HepG2 (cell line): Measurements from ENCODE around the gene RASSF6. TPM values are rescaled to one million over a fixed set of nuclear protein-coding genes. Genes with fewer than 3 reads are reported as not detected.

Experiments used
- AGO1 ChIP-seq: fragments of 200-400 bp; formaldehyde crosslinking; IDR thresholded peaks from 2 replicates; pipeline ENCODE4 v1.6.1; 2017; ENCODE audit warnings: mild to moderate bottlenecking, low read depth, low read length, moderate library complexity; ENCODE audit not compliant: poor library complexity, severe bottlenecking
- IKZF5 ChIP-seq: IDR thresholded peaks from 2 replicates; pipeline ENCODE4 v1.6.1; 2018; ENCODE audit warnings: missing genetic modification reagents, mild to moderate bottlenecking, missing compliant biosample characterization
- KDM5B ChIP-seq: sonication (generic); formaldehyde crosslinking; IDR thresholded peaks from 2 replicates; pipeline ENCODE4 v1.4.0; 2020; ENCODE audit warnings: missing genetic modification reagents, mild to moderate bottlenecking, borderline replicate concordance
- KDM6A ChIP-seq: IDR thresholded peaks from 2 replicates; pipeline ENCODE4 v1.6.1; 2016; ENCODE audit warnings: low read depth
- MLXIP ChIP-seq: sonication (generic); formaldehyde crosslinking; IDR thresholded peaks from 2 replicates; pipeline ENCODE4 v1.9.0; 2021; ENCODE audit warnings: missing genetic modification reagents, borderline replicate concordance
- NFIB ChIP-seq: sonication (generic); formaldehyde crosslinking; IDR thresholded peaks from 2 replicates; pipeline ENCODE4 v1.9.0; 2021; ENCODE audit warnings: missing genetic modification reagents, mild to moderate bottlenecking, borderline replicate concordance
- PAF1 ChIP-seq: IDR thresholded peaks from 2 replicates; pipeline ENCODE4 v1.6.1; 2016; ENCODE audit warnings: missing genetic modification reagents, missing compliant biosample characterization
- SNAPC4 ChIP-seq: sonication (generic); formaldehyde crosslinking; IDR thresholded peaks from 2 replicates; pipeline ENCODE4 v1.4.0; 2020; ENCODE audit warnings: mild to moderate bottlenecking, missing genetic modification reagents
- SOX13 ChIP-seq, 3 experiments: fragments of 450-650 bp in 1 of 3; sonication (generic) in 1 of 3; formaldehyde crosslinking in 1 of 3; IDR thresholded peaks in 2 of 3; conservative IDR thresholded peaks in 1 of 3; 2 replicates each; pipeline versions ENCODE4 v1.5.0 to v1.6.1; 2016 to 2020; ENCODE audit warnings: antibody characterized with exemption in 1 of 3, mild to moderate bottlenecking in 1 of 3, missing compliant biosample characterization in 1 of 3, missing genetic modification reagents in 1 of 3, moderate library complexity in 1 of 3
- TBX2 ChIP-seq: sonication (generic); formaldehyde crosslinking; IDR thresholded peaks from 2 replicates; pipeline ENCODE4 v1.5.0; 2020; ENCODE audit warnings: missing genetic modification reagents, mild to moderate bottlenecking, borderline replicate concordance
- ZBTB38 ChIP-seq: sonication (generic); formaldehyde crosslinking; IDR thresholded peaks from 2 replicates; pipeline ENCODE4 v1.5.1; 2020; ENCODE audit warnings: mild to moderate bottlenecking, missing genetic modification reagents
- ZBTB46 ChIP-seq: sonication (generic); formaldehyde crosslinking; IDR thresholded peaks from 2 replicates; pipeline ENCODE4 v1.4.0; 2020; ENCODE audit warnings: mild to moderate bottlenecking, missing genetic modification reagents, borderline replicate concordance
- ZNF224 ChIP-seq: sonication (generic); formaldehyde crosslinking; IDR thresholded peaks from 2 replicates; pipeline ENCODE4 v1.5.0; 2020; ENCODE audit warnings: mild to moderate bottlenecking, missing genetic modification reagents
- ZNF331 ChIP-seq: sonication (generic); formaldehyde crosslinking; IDR thresholded peaks from 2 replicates; pipeline ENCODE4 v1.4.0; 2020; ENCODE audit warnings: missing genetic modification reagents
- ZNF513 ChIP-seq: sonication (generic); formaldehyde crosslinking; conservative IDR thresholded peaks from 2 replicates; pipeline ENCODE4 v1.5.0; 2020; ENCODE audit warnings: missing genetic modification reagents
- ZNF816 ChIP-seq: sonication (generic); formaldehyde crosslinking; IDR thresholded peaks from 2 replicates; pipeline ENCODE4 v1.8.0; 2022; ENCODE audit warnings: missing genetic modification reagents, mild to moderate bottlenecking, borderline replicate concordance
- polyA plus RNA-seq, 8 experiments: library from polyadenylated mRNA; depleted of rRNA in 3 of 8; stranded (reverse) in 7 of 8; unstranded in 1 of 8; fragments of >200 nt; fragmentation: Illumina TruSeq in 4 of 8; extraction: Trizol in 4 of 8; gene quantifications; 2 replicates each; pipeline versions ENCODE4 v1.2.1 to v1.2.3, GENCODE V29; 2011 to 2016; ENCODE audit warnings: low read depth in 4 of 8, missing spikeins in 1 of 8, mixed read lengths in 1 of 8; ENCODE audit not compliant: insufficient read depth in 1 of 8
- total RNA-seq, 5 experiments: library from RNA; depleted of rRNA; stranded (reverse); fragments of >200 nt; fragmentation: Illumina TruSeq; extraction: Trizol; gene quantifications; 2 replicates each; pipeline ENCODE4 v1.2.3, GENCODE V29; 2016; ENCODE audit warnings: low read depth in 1 of 5

RASSF6 gene
- total and polyA plus RNA-seq, 2 of the 13 experiments (the other 11 are each of a cell fraction or from before 2014, with no cell fraction given), result 0.03 to 0.11 TPM

GRCh38 chr4:73599182-73599581, 21.1 kb downstream of the RASSF6 start (continued):
- TF ChIP-seq ZBTB46 (no peak), ZNF224 (CRISPR knock-in tag) (no peak), TBX2 (CRISPR knock-in tag) (peak; percentile 63; the same call in 1 of the 2 replicates), KDM5B (CRISPR knock-in tag) (no peak), SOX13 (IDR thresholded peaks at IDR 0.05) (peak; percentile 95), SOX13 (CRISPR knock-in tag; conservative IDR thresholded peaks at IDR 0.05 in 1 of 2, IDR thresholded peaks at IDR 0.05 in 1 of 2) (peak in 1 of 2 experiments; percentile 99; a peak in 2 of 4 replicates), AGO1 (no peak), MLXIP (CRISPR knock-in tag) (no peak), ZNF513 (no peak), PAF1 (CRISPR knock-in tag) (no peak), NFIB (no peak), ZNF331 (CRISPR knock-in tag) (peak; percentile 87), ZBTB38 (CRISPR knock-in tag) (no peak), ZNF816 (no peak), SNAPC4 (no peak), KDM6A (CRISPR knock-in tag) (peak; percentile 73), IKZF5 (peak; percentile 59; the same call in 1 of the 2 replicates)
